ENCODE data around the gene THAP6. TPM values are rescaled to one million over a fixed set of nuclear protein-coding genes. Genes with fewer than 3 reads are reported as not detected.

Gene THAP6
- total and polyA plus RNA-seq, 2 of the 8 experiments (the other 6 are each of a cell fraction or from before 2014, with no cell fraction given) = 3.3 to 9.7 TPM

GRCh38 chr4:75545526-75545925 is 31.3 kb downstream of the THAP6 start:
- Histone ChIP-seq H3K79me2 (ENCODE audit: control insufficient read depth in 1 of 2, insufficient read depth in 2 of 2, low read length in 2 of 2) (no peaks in the 10 kb centered on the region), H3K9ac (replicated peaks in 1 of 4; ENCODE audit: extremely low read depth in 1 of 4, low read depth in 3 of 4, low read length in 3 of 4) (no peak overlapping the region), H2BK20ac (ENCODE audit: low read length) (no peak overlapping the region), H3K4ac (replicated peaks; ENCODE audit: insufficient read length, low read depth, low read length) (no peak overlapping the region), H2BK5ac (ENCODE audit: low read depth, low read length) (no peak overlapping the region), H4K8ac (ENCODE audit: extremely low read depth, insufficient read depth, low read length) (no peak overlapping the region), H4K91ac (replicated peaks; ENCODE audit: insufficient read length, low read length) (no peak overlapping the region), H3K4me2 (ENCODE audit: insufficient read depth in 1 of 2, low read depth in 2 of 2, low read length in 2 of 2) (no peak overlapping the region), H3K23me2 (ENCODE audit: low read depth, low read length) (no peaks in the 10 kb centered on the region), H4K5ac (ENCODE audit: insufficient read length, low read depth, low read length) (no peak overlapping the region), H2BK120ac (replicated peaks; ENCODE audit: low read depth, low read length) (no peak overlapping the region), H3K9me3 (ENCODE audit: insufficient read depth in 2 of 2, low read depth in 1 of 2, low read length in 1 of 2) (no peaks in the 10 kb centered on the region), H2BK12ac (ENCODE audit: low read depth, low read length) (no peak overlapping the region), H2BK15ac (ENCODE audit: low read length) (no peak overlapping the region), H3K14ac (ENCODE audit: insufficient read length) (no peak overlapping the region), H3K4me3 (ENCODE audit: extremely low read depth in 1 of 4, insufficient read depth in 2 of 4, low read depth in 3 of 4, low read length in 4 of 4) (no peak overlapping the region), H3K27me3 (replicated peaks in 1 of 4; ENCODE audit: control insufficient read depth in 3 of 4, extremely low read depth in 1 of 4, insufficient read depth in 3 of 4, low read length in 3 of 4) (no peaks in the 10 kb centered on the region), H4K20me1 (replicated peaks in 1 of 2; ENCODE audit: control insufficient read depth in 1 of 2, insufficient read depth in 2 of 2, low read length in 2 of 2) (no peaks in the 10 kb centered on the region), H2AK5ac (ENCODE audit: low read depth, low read length) (no peak overlapping the region), H3K56ac (replicated peaks; ENCODE audit: insufficient read length, low read depth, low read length) (no peak overlapping the region), H3K23ac (ENCODE audit: insufficient read length) (no peak overlapping the region), H3K27ac (ENCODE audit: low read depth, low read length) (no peak overlapping the region), H3K4me1 (replicated peaks in 1 of 4; ENCODE audit: control insufficient read depth in 3 of 4, insufficient read depth in 4 of 4, low read length in 3 of 4) (0 out of 7 replicates have a peak, but pooled peaks cover 0 to 2% (median 0%) of the 10 kb centered on the region in 4 experiments), H2AFZ (ENCODE audit: low read length) (no peak overlapping the region), H3K79me1 (ENCODE audit: low read depth, low read length) (no peaks in the 10 kb centered on the region), H3K18ac (ENCODE audit: extremely low read depth, low read length) (no peak overlapping the region), H3K36me3 (ENCODE audit: control insufficient read depth in 2 of 4, insufficient read depth in 4 of 4, low read length in 3 of 4) (no peaks in the 10 kb centered on the region)
- WGBS, 2 experiments (ENCODE audit: extremely low coverage in 1 of 2, insufficient coverage in 1 of 2, insufficient read length in 1 of 2, insufficient replicate concordance in 2 of 2, low coverage in 1 of 2, low lambda C conversion rate in 2 of 2, missing lambda C conversion rate in 1 of 2) = 93% methylated on average over 5 of the region's 5 CpGs; no CpG with 5 or more reads in 1 of the 2 experiments
- FAIRE-seq (no peak), DNase-seq (ENCODE audit: low read depth in 1 of 2, low spot score in 2 of 2) (no peak)
- TF ChIP-seq TAF7 (optimal IDR thresholded peaks at IDR 0.05; ENCODE audit: borderline replicate concordance, low read depth, low read length) = no peak
- TF ChIP-seq SP2 (IDR thresholded peaks at IDR 0.05; ENCODE audit: low read length) = no peak
- TF ChIP-seq BCL11A (IDR thresholded peaks at IDR 0.05; ENCODE audit: low read depth in 2 of 2, low read length in 2 of 2) = no peak
- no peak for TF ChIP-seq SRF (IDR thresholded peaks at IDR 0.05; ENCODE audit: low read depth, low read length)
- ChIA-PET POLR2A (ENCODE audit: partially characterized antibody) (interaction anchor here (1.1 to 2.1 kb wide), 3 partner anchors 8 to 15 kb away, joined by 5 to 7 read pairs (median 5); partner anchors contain the start of gene ODAPH), CTCF (ENCODE audit: partially characterized antibody) (interaction anchor here (0.5 to 3.3 kb wide), 2 partner anchors 11 to 17 kb away, joined by 3 to 11 read pairs; partner anchors contain the start of gene ODAPH)
